Fibroblast of skin of back (primary cell): Measurements from ENCODE around the gene TYROBP.

Source experiments
- DNase-seq: peaks from one replicate; pipeline ENCODE4 v3.0.0-alpha.2; 2013

Gene TYROBP

GRCh38 chr19:35870124-35870736 is 37.9 kb downstream of the TYROBP start:
- peak; percentile 35 for DNase-seq

GRCh38 chr19:35869327-35870123 is 38.6 kb downstream of the TYROBP start:
- DNase-seq = peak; percentile 71

- no peak for DNase-seq
These were observed 39.2 kb downstream of the TYROBP start for GRCh38 chr19:35868823-35869326.

- DNase-seq = peak; percentile 54
These were observed 39.8 kb downstream of the TYROBP start, which contains the start of gene APLP1 for GRCh38 chr19:35868172-35868822. APLP1 (plus strand) TSS chr19:35868574; CDS start chr19:35868637, 63 bp downstream.

- DNase-seq = no peak
These were observed 45.1 kb downstream of the TYROBP start for GRCh38 chr19:35863018-35863417.

- DNase-seq = no peak
These were observed 45.6 kb downstream of the TYROBP start for GRCh38 chr19:35862528-35862927.

- DNase-seq = no peak
These were observed 46.4 kb downstream of the TYROBP start for GRCh38 chr19:35861640-35862160.

- DNase-seq = no peak
These were observed 47.1 kb downstream of the TYROBP start for GRCh38 chr19:35860818-35861639.

GRCh38 chr19:35860436-35860817 is 47.7 kb downstream of the TYROBP start:
- DNase-seq = no peak

GRCh38 chr19:35859414-35859813 is 48.7 kb downstream of the TYROBP start:
- no peak for DNase-seq

GRCh38 chr19:35858311-35858710 is 49.8 kb downstream of the TYROBP start:
- DNase-seq = no peak

GRCh38 chr19:35856546-35857149 is 51.4 kb downstream of the TYROBP start, which contains the start of gene KIRREL2:
KIRREL2 (plus strand) TSS chr19:35856911; CDS start chr19:35857120, 209 bp downstream.
- no peak for DNase-seq
